Sigmoid colon (tissue), 7 donors: ENCODE data around the gene SUPT5H. TPM values are rescaled to one million over a fixed set of nuclear protein-coding genes. Genes with fewer than 3 reads are reported as not detected.

Experiments used
- DNase-seq: peaks from one replicate; pipeline ENCODE4 v3.0.0-alpha.2; 2019
- H3K27ac ChIP-seq, 4 donors: fragments of 200-600 bp; sonication (generic); one replicate each; pipeline ENCODE4 v1.5.1; 2016 to 2019; ENCODE audit warnings: mild to moderate bottlenecking in 1 of 4
- H3K27me3 ChIP-seq, 3 donors: fragments of 200-600 bp; sonication (generic); one replicate each; pipeline ENCODE4 v1.5.1; 2019; ENCODE audit warnings: mild to moderate bottlenecking in 1 of 3
- H3K36me3 ChIP-seq, 4 donors: fragments of 200-600 bp; sonication (generic); one replicate each; pipeline ENCODE4 v1.5.1; 2016 to 2019
- H3K4me1 ChIP-seq, 4 donors: fragments of 200-600 bp; sonication (generic); one replicate each; pipeline ENCODE4 v1.5.1; 2017 to 2019
- H3K4me3 ChIP-seq, 4 donors: fragments of 200-600 bp; sonication (generic); one replicate each; pipeline ENCODE4 v1.5.1; 2017 to 2019; ENCODE audit warnings: mild to moderate bottlenecking in 2 of 4, moderate library complexity in 1 of 4
- H3K9me3 ChIP-seq, 4 donors: fragments of 200-600 bp in 3 of 4; sonication (generic) in 3 of 4; one replicate each; pipeline versions ENCODE4 v1.5.1 to v1.6.1; 2013 to 2019
- EP300 ChIP-seq, 4 donors: sonication (generic); formaldehyde crosslinking; IDR thresholded peaks; one replicate each; pipeline ENCODE4 v1.6.1; 2017; ENCODE audit warnings: antibody characterized with exemption in 4 of 4
- POLR2A ChIP-seq, 2 donors: fragments of 450-650 bp; IDR thresholded peaks; one replicate each; pipeline ENCODE4 v1.6.1; 2016; ENCODE audit warnings: antibody characterized with exemption in 2 of 2, mild to moderate bottlenecking in 2 of 2, moderate library complexity in 2 of 2
- POLR2AphosphoS5 ChIP-seq, 4 donors: sonication (generic); formaldehyde crosslinking; IDR thresholded peaks; one replicate each; pipeline ENCODE4 v1.6.1; 2017; ENCODE audit warnings: antibody characterized with exemption in 4 of 4
- WGBS, 2 donors: extraction: QIAGEN DNeasy Blood & Tissue Kit; methylation state at CpG; one replicate each; pipeline ENCODE4 v1.1.7; 2013; 5-methylcytosine and 5-hydroxymethylcytosine counted together
- intact Hi-C: fragments of 100-400 bp; cut with DNase I; formaldehyde crosslinking; loops from one replicate; pipeline ENCODE4 v1.15.1; 2023
- polyA plus RNA-seq, 3 donors: library from polyadenylated mRNA; stranded (reverse); fragments of 200-250 nt; gene quantifications; one replicate each; pipeline ENCODE4 v1.2.3, GENCODE V29; 2013
- total RNA-seq, 4 donors: library from RNA; depleted of rRNA; stranded (reverse); fragments of >200 nt; gene quantifications; one replicate each; pipeline ENCODE4 v1.1.0, GENCODE V29; 2016
- TF ChIP-seq, protein P1 (sequence below), 4 experiments: fragments of 450-650 bp in 3 of 4; fragments of 200-600 bp in 1 of 4; IDR thresholded peaks; one replicate each; pipeline ENCODE4 v1.5.1; 2016 to 2019; ENCODE audit warnings: antibody characterized with exemption in 4 of 4, mild to moderate bottlenecking in 3 of 4, moderate library complexity in 2 of 4
- donor health status: healthy with polysubstance abuse.
- donor health status: Bipolar disorder and iron deficiency.
- donor health status: healthy.

Gene SUPT5H
- total and polyA plus RNA-seq, 7 donors, result 52.3 to 112 (median 77.1) TPM

DNA sequence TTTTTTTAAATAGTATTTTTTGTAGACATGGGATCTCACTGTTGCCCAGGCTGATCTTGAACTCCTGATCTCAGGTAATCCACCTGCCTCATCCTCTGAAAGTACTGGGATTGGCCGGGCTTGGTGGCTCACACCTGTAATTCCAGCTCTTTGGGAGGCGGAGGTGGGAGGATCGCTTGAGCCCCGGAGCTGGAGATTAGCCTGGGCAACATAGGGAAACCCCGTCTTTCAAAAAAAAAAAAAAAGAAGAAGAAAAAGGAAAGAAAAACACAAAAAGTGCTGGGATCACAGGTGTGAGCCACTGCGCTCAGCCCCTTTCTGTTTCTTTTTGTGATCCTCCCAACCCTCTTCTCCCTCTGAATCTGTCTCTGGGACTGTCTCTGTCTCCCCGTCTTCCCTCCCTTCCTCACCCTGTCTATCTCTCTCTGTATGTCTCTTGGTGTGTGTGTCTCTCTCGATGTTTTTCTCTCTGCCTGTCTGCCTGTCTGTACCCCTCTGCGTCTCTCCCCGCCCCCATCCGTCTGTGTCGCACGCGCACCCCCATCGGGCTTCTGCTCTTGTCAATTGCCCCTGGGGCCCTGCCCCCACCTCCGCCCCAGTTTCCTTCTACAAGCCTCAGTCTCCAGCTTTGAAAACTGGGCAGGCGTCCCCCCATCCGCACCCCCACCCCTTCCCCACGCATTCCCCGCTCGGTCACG lies 39.3 kb upstream of the SUPT5H start:
- peak overlapping the region; percentile 76 to 99 (median 90) for H3K4me3 ChIP-seq
- no peaks in the 10 kb centered on the region for H3K9me3 ChIP-seq
- no peaks in the 10 kb centered on the region for H3K27me3 ChIP-seq
- H3K27ac ChIP-seq, result peak overlapping the region; percentile 100
- intact Hi-C loops, result loop anchor here (10.0 kb wide), 2 partner anchors 751 to 1309 kb away; partner anchors contain the start of genes COQ8B and ITPKC
- H3K4me1 ChIP-seq, result peaks cover 0 to 59% (median 50%) of the 10 kb centered on the region in 4 donors
- peaks cover 12 to 22% (median 17%) of the 10 kb centered on the region in 4 donors for H3K36me3 ChIP-seq
- TF ChIP-seq, protein P1, sequence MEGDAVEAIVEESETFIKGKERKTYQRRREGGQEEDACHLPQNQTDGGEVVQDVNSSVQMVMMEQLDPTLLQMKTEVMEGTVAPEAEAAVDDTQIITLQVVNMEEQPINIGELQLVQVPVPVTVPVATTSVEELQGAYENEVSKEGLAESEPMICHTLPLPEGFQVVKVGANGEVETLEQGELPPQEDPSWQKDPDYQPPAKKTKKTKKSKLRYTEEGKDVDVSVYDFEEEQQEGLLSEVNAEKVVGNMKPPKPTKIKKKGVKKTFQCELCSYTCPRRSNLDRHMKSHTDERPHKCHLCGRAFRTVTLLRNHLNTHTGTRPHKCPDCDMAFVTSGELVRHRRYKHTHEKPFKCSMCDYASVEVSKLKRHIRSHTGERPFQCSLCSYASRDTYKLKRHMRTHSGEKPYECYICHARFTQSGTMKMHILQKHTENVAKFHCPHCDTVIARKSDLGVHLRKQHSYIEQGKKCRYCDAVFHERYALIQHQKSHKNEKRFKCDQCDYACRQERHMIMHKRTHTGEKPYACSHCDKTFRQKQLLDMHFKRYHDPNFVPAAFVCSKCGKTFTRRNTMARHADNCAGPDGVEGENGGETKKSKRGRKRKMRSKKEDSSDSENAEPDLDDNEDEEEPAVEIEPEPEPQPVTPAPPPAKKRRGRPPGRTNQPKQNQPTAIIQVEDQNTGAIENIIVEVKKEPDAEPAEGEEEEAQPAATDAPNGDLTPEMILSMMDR (IDR thresholded peaks at IDR 0.05), result no peak
- peak in 1 of 4 donors; percentile 57 for TF ChIP-seq POLR2AphosphoS5 (IDR thresholded peaks at IDR 0.05)
- 11 to 14% methylated on average over 22 of the region's 22 CpGs for WGBS, 2 donors
- no peak for DNase-seq

DNA sequence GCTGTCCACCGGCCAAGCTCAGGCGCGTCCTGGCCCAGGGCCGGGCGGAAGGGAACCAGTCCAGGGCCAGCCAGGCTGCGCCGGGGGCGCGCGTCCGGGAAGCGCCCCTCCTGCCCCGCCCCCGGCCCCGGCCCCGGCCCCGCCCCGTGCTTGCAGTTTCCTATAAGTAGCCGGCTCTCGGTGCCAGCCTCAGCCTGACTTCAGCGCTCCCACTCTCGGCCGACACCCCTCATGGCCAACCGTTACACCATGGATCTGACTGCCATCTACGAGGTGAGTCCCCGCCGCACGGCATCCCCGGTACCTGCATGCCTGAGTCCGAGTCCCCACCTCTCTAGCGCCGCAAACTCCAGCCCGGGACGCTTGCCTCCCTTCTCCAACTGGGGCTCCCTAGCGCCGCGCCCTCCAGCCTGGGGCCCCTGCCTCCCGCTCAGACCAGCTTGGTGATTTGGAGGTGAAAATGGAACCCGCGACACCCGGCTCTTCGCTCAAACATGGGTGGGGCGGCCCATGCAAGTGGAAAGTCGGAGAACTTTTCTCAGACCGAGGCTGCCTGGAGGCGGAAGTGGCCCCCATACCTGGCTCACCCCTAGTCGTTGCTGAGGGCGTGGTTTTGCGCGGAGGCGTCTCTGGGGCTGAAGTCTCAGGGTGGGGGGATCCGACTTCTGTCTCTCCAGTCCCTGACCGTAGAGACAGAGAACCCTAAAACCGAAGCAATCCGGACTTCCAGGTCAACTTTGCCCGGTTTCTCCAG lies 38.5 kb upstream of the SUPT5H start, which contains the start of gene ZFP36:
Gene ZFP36 (plus strand): TSS at position 192 of the 754 bp plus-strand sequence. CDS start 58 bp downstream, at position 250.
- peak; percentile 98 for DNase-seq
- Histone ChIP-seq H3K36me3 (peaks cover 12 to 22% (median 17%) of the 10 kb centered on the region in 4 donors), H3K27me3 (no peaks in the 10 kb centered on the region), H3K27ac (peak within 1 kb of the TSS; percentile 100), H3K4me3 (peak within 1 kb of the TSS; percentile 76 to 99 (median 90)), H3K9me3 (no peaks in the 10 kb centered on the region), H3K4me1 (peaks cover 0 to 59% (median 49%) of the 10 kb centered on the region in 4 donors)
- intact Hi-C loops, result loop anchor here (10.0 kb wide), 2 partner anchors 752 to 1308 kb away; partner anchors contain the start of genes COQ8B and ITPKC
- WGBS, 2 donors, result 0 to 1% methylated on average over 56 of the region's 56 CpGs
- peak in 1 of 4 donors; percentile 27 for TF ChIP-seq EP300 (IDR thresholded peaks at IDR 0.05)
- TF ChIP-seq POLR2A (IDR thresholded peaks at IDR 0.05), result peak; percentile 99 to 100
- TF ChIP-seq, protein P1 (IDR thresholded peaks at IDR 0.05), result no peak
- TF ChIP-seq POLR2AphosphoS5 (IDR thresholded peaks at IDR 0.05), result peak; percentile 100

DNA sequence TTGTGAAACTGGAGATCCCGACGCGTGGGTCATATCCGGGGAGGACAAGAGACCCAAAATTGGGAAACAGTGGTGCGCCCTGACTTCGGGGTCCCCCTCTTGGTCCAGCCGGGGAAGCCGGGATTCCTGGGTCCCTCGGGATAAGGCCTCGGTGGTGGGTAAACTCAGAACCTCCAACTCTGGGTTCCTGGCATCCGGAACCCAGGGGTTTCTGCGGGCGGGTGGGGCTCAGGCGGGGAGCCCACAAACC lies 38.0 kb upstream of the SUPT5H start:
- peaks cover 12 to 22% (median 17%) of the 10 kb centered on the region in 4 donors for H3K36me3 ChIP-seq
- H3K27me3 ChIP-seq, result no peaks in the 10 kb centered on the region
- intact Hi-C loops, result loop anchor here (10.0 kb wide), 2 partner anchors 753 to 1307 kb away; partner anchors contain the start of genes COQ8B and ITPKC
- 0% methylated on average over 14 of the region's 14 CpGs for WGBS, 2 donors
- peak overlapping the region; percentile 100 for H3K27ac ChIP-seq
- H3K4me3 ChIP-seq, result peak overlapping the region; percentile 76 to 99 (median 90)
- no peaks in the 10 kb centered on the region for H3K9me3 ChIP-seq
- TF ChIP-seq POLR2AphosphoS5 (IDR thresholded peaks at IDR 0.05) (no peak), POLR2A (IDR thresholded peaks at IDR 0.05) (no peak), EP300 (IDR thresholded peaks at IDR 0.05) (no peak)
- TF ChIP-seq, protein P1 (IDR thresholded peaks at IDR 0.05), result no peak
- H3K4me1 ChIP-seq, result peaks cover 0 to 56% (median 44%) of the 10 kb centered on the region in 4 donors
- DNase-seq, result peak; percentile 83

DNA sequence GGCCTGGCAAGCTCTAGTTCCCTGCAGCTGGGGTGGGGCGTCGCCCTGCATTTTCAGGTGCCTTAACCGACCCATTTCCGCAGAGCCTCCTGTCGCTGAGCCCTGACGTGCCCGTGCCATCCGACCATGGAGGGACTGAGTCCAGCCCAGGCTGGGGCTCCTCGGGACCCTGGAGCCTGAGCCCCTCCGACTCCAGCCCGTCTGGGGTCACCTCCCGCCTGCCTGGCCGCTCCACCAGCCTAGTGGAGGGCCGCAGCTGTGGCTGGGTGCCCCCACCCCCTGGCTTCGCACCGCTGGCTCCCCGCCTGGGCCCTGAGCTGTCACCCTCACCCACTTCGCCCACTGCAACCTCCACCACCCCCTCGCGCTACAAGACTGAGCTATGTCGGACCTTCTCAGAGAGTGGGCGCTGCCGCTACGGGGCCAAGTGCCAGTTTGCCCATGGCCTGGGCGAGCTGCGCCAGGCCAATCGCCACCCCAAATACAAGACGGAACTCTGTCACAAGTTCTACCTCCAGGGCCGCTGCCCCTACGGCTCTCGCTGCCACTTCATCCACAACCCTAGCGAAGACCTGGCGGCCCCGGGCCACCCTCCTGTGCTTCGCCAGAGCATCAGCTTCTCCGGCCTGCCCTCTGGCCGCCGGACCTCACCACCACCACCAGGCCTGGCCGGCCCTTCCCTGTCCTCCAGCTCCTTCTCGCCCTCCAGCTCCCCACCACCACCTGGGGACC lies 37.6 kb upstream of the SUPT5H start:
- Histone ChIP-seq H3K9me3 (no peaks in the 10 kb centered on the region), H3K36me3 (peaks cover 12 to 22% (median 17%) of the 10 kb centered on the region in 4 donors), H3K27me3 (no peaks in the 10 kb centered on the region), H3K4me3 (peak overlapping the region; percentile 76 to 99 (median 90)), H3K4me1 (peaks cover 0 to 51% (median 40%) of the 10 kb centered on the region in 4 donors), H3K27ac (peak overlapping the region; percentile 100)
- peak; percentile 84 for DNase-seq
- TF ChIP-seq POLR2A (IDR thresholded peaks at IDR 0.05) (no peak), POLR2AphosphoS5 (IDR thresholded peaks at IDR 0.05) (peak; percentile 53 to 91 (median 78))
- 1 to 11% methylated on average over 40 of the region's 40 CpGs for WGBS, 2 donors
- intact Hi-C loops, result loop anchor here (10.0 kb wide), 2 partner anchors 753 to 1307 kb away; partner anchors contain the start of genes COQ8B and ITPKC
